Activated naive CD8-positive, alpha-beta T cell (primary cell): ENCODE data around the gene ARFGEF2.
"Not testable (repeated sequence)": the region's sequence is repeated elsewhere in the genome, so short reads cannot be mapped to it uniquely, and the experiment has no call there.

ENCODE experiments used
- H3K27ac Mint-ChIP-seq: one replicate; pipeline ENCODE4 v1.8.0; 2021; ENCODE audit warnings: mixed read lengths
- H3K27me3 Mint-ChIP-seq: one replicate; pipeline ENCODE4 v1.8.0; 2021; ENCODE audit warnings: mixed read lengths
- H3K36me3 Mint-ChIP-seq: one replicate; pipeline ENCODE4 v1.8.0; 2021; ENCODE audit warnings: mixed read lengths
- H3K4me1 Mint-ChIP-seq: one replicate; pipeline ENCODE4 v1.8.0; 2021; ENCODE audit warnings: low read depth, mixed read lengths
- H3K4me3 Mint-ChIP-seq: one replicate; pipeline ENCODE4 v1.8.0; 2021; ENCODE audit warnings: mild to moderate bottlenecking, mixed read lengths
- H3K9me3 Mint-ChIP-seq: one replicate; pipeline ENCODE4 v1.8.0; 2021; ENCODE audit warnings: low read depth, mixed read lengths

ARFGEF2 gene

DNA sequence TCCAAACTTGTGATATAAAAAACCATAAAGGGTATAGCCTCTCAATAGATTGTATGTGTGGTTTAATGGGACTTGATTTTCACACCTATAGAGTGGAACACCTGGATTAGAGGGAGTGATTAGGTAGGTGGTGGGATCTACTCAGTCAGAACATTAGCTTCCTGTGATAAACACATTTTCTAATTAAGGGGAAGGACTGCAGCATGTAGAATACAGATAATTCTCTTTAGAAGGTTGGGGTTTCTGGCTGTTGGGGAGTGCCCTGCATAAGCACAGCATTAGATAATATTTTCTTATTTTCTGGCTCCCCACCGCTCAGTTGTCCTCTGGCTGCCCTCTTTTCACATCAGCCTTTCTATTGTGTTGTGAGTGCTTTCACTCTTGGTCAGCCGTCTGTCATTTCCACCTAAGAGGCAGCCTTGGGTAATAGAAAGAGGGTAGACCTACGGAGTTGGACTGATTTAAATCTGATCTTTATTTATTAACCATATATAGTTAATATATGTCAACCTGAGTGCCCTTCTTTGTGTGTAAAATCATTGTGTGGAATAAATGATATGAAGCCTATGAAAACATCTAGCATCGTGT lies 132.6 kb downstream of the ARFGEF2 start:
- Mint-ChIP-seq H3K36me3 (peaks cover 14% of the 10 kb centered on the region), H3K4me1 (peaks cover 55% of the 10 kb centered on the region), H3K4me3 (peak overlapping the region; percentile 42), H3K9me3 (no peaks in the 10 kb centered on the region), H3K27me3 (no peaks in the 10 kb centered on the region), H3K27ac (no peak overlapping the region)

DNA sequence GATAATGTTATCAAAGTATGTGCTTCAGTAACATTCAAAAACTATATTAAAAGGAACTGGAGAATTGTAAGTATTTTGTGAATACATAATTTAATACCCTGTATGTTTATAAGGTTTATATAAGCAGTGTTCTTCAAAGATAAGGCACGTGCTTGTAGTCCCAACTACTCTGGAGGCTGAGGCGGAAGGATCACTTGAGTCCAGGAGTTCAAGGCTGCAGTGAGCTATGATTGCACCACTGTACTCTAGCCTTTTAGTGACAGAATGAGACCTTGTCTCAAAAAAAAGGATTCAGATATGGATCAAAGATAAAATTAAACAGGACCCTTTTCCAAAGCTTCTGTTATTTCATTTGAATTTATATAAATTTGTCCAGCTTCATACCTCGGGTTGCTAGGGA lies 141.8 kb downstream of the ARFGEF2 start:
- Mint-ChIP-seq H3K36me3 (peaks cover 3% of the 10 kb centered on the region), H3K4me1 (peaks cover 7% of the 10 kb centered on the region), H3K9me3 (no peaks in the 10 kb centered on the region), H3K27ac (no peak overlapping the region), H3K4me3 (no peak overlapping the region), H3K27me3 (no peaks in the 10 kb centered on the region)

DNA sequence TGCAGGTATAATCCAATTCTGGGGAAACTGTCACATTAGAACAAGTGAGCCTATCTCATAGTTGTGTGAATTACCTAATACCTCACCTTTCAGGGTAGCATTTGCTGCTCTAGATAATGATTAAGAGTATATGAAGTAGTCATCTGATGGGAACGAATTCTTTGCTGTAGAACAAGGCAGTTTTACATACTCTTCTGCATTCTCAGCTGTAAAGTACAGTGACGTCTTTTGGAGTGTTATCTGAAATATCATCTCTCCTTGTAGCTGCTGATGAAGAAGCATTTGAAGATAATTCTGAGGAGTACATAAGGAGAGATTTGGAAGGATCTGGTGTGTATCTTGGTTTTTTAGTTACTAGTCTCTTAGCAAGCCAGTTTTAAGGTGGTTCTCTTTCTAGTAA lies 153.0 kb downstream of the ARFGEF2 start:
- Mint-ChIP-seq H3K4me3 (no peak overlapping the region), H3K36me3 (peaks cover 3% of the 10 kb centered on the region), H3K27me3 (no peaks in the 10 kb centered on the region), H3K4me1 (no peaks in the 10 kb centered on the region), H3K27ac (no peak overlapping the region), H3K9me3 (no peaks in the 10 kb centered on the region)

DNA sequence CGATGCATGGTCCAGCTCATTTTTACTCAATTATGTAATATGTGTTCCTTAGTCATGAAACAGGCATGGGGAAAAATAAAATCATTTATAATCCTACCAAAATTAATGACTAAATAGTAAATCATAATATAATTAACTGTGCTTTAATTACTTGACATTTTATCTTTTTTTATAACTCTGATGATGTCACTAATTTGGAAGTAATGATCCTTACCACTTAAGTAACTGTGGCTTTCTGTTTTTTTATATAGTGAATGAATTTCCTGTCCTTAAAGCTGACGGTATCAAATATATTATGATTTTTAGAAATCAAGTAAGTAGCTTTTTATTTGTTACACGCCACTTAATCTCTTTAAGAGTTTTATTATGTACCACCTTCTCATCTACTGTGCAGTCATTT lies 156.8 kb downstream of the ARFGEF2 start:
- H3K4me3 Mint-ChIP-seq = no peak overlapping the region
- H3K9me3 Mint-ChIP-seq = no peaks in the 10 kb centered on the region
- peaks cover 5% of the 10 kb centered on the region for H3K36me3 Mint-ChIP-seq
- H3K27ac Mint-ChIP-seq = no peak overlapping the region
- no peaks in the 10 kb centered on the region for H3K27me3 Mint-ChIP-seq
- H3K4me1 Mint-ChIP-seq = no peaks in the 10 kb centered on the region

DNA sequence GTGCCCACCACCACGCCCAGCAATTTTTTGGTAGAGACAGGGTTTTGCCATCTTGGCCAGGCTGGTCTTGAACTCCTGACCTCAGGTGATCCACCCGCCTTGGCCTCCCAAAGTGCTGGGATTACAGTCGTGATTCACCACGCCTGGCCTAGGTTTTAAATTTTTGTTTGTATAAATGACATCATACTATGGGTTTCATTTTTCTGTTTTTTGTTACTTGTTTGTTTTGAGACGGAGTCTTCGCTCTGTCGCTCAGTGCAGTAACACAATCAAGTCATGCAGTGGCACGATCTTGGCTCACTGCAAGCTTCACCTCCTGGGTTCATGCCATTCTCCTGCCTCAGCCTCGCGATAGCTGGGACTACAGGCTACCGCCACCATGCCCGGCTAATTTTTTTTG lies 160.8 kb downstream of the ARFGEF2 start:
- H3K9me3 Mint-ChIP-seq, H3K27ac Mint-ChIP-seq, H3K4me3 Mint-ChIP-seq, H3K36me3 Mint-ChIP-seq, H3K27me3 Mint-ChIP-seq, H3K4me1 Mint-ChIP-seq: not testable (repeated sequence)
